ENCODE data around the gene OR1B1.
"Not testable (repeated sequence)": the region's sequence is repeated elsewhere in the genome, so short reads cannot be mapped to it uniquely, and the experiment has no call there.

Gene OR1B1

GRCh38 chr9:122657527-122657926, at the start of gene OR1B1:
OR1B1 (minus strand) TSS chr9:122657627.
- DNase-seq: no peak

DNA sequence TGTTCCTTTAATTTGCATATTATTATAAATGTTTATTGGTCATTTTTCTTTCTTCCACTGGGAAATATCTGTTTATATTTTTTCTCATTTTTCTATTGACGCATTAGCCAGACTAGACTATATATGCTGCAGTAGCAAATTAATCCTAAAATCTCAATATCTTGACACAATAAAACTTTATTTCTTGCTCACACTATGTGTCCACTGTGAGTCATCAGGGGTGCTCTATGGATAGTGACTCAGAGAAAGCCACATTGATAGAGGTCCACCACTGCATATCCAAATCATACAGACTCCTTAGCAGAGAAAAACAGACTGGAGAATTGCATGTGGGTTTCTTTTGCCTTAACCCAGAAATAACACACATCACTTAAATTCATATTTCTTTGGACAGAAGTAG, 38.3 kb upstream of the OR1B1 start:
- no peak for DNase-seq

- no peak for DNase-seq
Observed at GRCh38 chr9:122684851-122685250, 27.4 kb upstream of the OR1B1 start.

DNA sequence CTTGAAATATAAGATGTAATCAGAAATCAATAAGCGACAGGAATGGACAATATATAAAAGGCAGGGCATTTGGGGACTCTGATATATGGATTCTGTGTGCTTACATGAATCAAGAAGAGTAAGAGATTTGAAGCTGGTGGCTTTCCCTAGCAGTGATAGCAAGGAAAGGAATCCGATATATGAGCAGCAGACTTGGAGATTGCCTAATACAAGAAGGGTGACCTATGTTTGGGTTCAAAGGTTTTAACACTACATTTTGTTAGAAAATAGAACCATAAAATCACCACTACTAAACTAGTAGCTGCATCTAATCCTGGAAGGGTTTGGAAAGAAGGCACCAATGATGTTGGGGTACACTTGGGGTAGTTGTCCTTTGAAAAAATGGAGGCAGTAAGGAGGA, 15.1 kb upstream of the OR1B1 start:
- DNase-seq: no peak

GRCh38 chr9:122661416-122661815, 4.0 kb upstream of the OR1B1 start, which contains the start of gene OR1L1:
OR1L1 (plus strand) TSS chr9:122661716; CDS start chr9:122661716, 0 bp downstream.
- no peak for DNase-seq

DNA sequence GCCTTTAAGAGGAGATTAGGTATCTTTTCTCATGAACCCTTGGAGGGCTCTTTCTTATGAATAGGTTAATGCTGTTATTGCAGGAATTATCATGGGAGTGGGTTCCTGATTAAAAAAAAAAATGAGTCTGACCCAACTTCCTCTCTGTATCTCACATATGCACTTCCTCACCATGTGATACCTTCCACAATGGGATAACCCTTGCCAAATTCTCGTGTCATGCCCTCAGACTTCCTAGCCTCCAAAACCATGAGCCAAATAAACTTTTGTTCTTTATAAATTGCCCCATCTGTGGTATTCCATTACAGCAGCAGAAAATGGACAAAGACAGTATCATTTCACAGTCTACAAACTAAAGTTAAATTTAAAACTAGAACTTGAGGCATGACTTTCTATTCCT, 1.0 kb downstream of the OR1B1 start:
- DNase-seq: no peak

DNA sequence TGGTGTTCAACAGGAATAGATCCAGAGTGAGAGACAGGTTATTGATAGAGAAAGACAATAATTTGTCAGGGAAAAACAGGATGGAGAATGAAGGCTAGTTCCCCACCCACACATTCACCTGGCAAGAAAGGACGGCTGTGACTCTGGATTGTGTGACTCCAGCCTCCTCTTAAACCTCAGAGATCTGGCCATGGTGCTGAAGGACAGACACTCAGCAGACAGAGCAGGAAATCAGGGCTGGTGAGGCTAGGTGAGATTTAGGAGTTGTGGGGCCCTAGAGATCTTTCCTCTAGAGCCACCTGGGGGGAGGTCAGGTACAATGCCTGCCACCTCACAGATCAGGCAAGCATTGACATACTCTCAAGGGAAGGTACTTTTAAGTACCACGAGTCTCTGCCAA, 15.2 kb downstream of the OR1B1 start:
- no peak for DNase-seq

DNA sequence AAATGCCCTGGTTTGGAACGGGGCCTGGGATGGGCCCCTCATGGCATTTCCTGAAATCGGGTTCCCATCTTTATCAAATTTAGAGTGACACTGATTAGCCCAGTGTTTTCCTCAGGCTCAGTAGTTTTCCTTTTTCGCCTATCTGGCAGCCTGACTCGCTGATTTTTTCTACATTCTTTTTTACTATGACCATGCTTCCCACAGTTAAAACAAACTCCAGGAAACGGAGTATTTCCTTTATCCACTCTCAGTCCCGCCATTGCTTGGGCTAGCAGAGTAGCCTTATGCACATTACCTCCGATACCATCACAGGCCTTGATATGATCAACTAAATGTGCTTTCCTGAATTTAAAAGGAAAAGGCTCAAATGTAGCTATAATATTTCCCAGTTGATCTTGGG, 37.4 kb downstream of the OR1B1 start:
- no peak for DNase-seq

DNA sequence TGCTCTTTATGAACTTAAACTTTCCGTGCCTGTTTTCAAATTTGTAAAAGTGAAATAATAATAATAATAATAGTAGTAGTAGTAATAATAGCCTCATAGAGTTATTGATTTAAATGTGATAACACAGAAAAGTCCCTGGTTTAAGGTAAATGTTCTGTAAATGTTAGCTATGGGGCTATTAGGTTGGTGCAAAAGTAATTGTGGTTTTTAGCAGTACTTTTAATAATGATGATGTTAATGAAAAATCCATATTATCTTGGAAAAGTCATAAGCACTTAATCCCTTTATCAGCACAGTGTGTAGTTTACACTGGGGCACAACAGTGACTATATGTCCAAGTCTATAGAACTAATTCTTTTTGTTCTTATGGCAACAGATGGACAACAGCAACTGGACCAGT, 43.1 kb downstream of the OR1B1 start, which contains the start of gene OR1Q1:
OR1Q1 (plus strand) TSS at position 377 of the 400 bp plus-strand sequence; CDS start at position 377, 0 bp downstream.
- no peak for DNase-seq

DNA sequence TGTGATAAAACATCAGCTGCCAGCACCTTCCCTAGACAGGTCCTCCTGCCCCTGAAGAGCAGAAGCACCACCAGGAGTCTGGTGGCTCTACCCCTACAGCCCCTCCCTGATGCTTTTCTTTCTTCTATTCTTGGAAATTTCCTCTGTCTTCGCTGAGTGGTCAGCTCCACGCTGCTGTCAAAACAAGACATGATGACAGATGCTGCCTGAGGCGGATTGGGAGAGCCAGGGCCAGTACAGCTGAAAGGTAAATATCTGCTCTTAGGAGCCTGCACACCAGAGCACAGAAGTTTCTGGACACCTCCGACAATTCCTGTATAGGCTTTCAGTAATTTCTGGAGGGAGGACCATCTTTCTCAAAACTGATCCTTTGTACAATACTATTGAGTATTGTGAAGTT, 47.6 kb downstream of the OR1B1 start:
- no peak for DNase-seq

DNA sequence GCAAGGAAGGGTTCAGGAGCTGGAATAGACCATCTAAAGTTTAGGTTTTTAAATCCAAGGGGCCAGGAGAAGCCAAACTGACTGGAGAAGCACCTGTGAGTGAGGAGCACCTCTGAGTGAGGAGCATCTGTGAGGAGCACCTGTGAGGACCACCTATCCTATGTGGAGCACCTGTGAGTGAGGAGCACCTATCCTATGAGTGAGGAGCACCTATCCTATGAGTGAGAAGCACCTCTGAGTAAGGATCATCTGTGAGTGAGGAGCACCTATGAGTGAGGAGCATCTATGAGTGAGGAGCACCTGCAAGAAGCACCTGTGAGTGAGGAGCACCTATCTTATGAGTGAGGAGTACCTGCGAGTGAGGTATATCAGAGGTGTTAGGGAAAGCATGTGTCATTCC, 50.8 kb downstream of the OR1B1 start:
- DNase-seq: no peak

GRCh38 chr9:122605691-122606090, 51.7 kb downstream of the OR1B1 start:
- DNase-seq: no peak

DNA sequence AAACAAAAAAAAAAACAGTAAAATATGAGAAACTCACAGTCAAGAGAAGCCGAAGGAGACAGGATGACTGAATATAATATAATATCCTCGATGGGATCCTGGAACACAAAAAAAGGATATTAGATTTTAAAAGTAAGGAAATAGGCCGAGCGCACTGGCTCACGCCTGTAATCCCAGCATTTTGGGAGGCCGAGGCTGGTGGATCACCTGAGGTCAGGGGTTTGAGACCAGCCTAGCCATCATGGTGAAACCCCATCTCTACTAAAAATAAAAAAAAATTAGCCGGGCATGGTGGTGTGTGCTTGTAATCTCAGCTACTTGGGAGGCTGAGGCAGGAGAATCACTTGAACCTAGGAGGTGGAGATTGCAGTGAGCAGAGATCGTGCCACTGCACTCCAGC, 74.1 kb downstream of the OR1B1 start, which contains the start of gene OR1L8:
OR1L8 (minus strand) TSS at position 101 of the 400 bp plus-strand sequence. CDS start 14,907 bp downstream, outside the sequence.
- not testable (repeated sequence) for DNase-seq

DNA sequence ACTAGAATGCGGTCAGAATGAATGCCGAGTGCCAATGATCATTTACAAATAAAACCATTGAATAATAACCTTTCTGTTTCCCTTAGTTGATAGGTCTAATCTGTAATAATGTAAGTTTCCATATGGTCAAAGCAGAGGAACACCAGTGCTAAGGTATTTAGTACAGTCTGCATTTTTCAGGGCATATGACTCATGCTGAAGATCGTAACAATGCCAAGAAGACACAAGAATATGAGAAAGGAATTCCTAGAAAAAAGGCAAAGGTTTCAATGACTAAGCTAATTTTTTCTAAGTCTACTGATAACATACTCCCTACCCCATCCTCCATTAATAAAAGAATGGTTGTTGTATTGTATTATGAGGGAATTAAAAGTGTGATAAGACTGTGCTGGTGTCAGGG, 77.1 kb downstream of the OR1B1 start:
- no peak for DNase-seq

GRCh38 chr9:122579874-122580273, 77.6 kb downstream of the OR1B1 start:
- DNase-seq: no peak
